GM21360 (cell line): ENCODE results near the gene DNAJC16.

Source experiments
- ATAC-seq: cut with Tn5 transposase; IDR thresholded peaks from one replicate; pipeline ENCODE4 v1.9.1; 2021; ENCODE audit warnings: mild to moderate bottlenecking, moderate library complexity; ENCODE audit not compliant: unreplicated experiment

DNAJC16 gene

GRCh38 chr1:15618655-15619525 lies 92.2 kb downstream of the DNAJC16 start:
- ATAC-seq: no peak

GRCh38 chr1:15620155-15620545 lies 93.5 kb downstream of the DNAJC16 start:
- ATAC-seq: no peak

GRCh38 chr1:15620902-15621682 lies 94.4 kb downstream of the DNAJC16 start:
- no peak for ATAC-seq

- ATAC-seq: no peak
Measured at GRCh38 chr1:15621975-15622374, 95.3 kb downstream of the DNAJC16 start.

GRCh38 chr1:15622712-15623373 lies 96.2 kb downstream of the DNAJC16 start:
- no peak for ATAC-seq

GRCh38 chr1:15623435-15623834 lies 96.8 kb downstream of the DNAJC16 start:
- ATAC-seq: no peak

- ATAC-seq: no peak
Measured at GRCh38 chr1:15624133-15624714, 97.6 kb downstream of the DNAJC16 start.

GRCh38 chr1:15625056-15625917 lies 98.6 kb downstream of the DNAJC16 start:
- ATAC-seq: no peak
